C4-2B (cell line): Measurements from ENCODE around the gene NMNAT2.

ENCODE experiments used
- H3K27ac ChIP-seq: fragments of 450-650 bp; 2 replicates; pipeline ENCODE4 v1.5.1; 2017
- ZFX ChIP-seq: fragments of 450-650 bp; IDR thresholded peaks from 2 replicates; pipeline ENCODE4 v1.6.1; 2017
- TF ChIP-seq, protein P1 (sequence below): fragments of 450-650 bp; conservative IDR thresholded peaks from 2 replicates; pipeline ENCODE4 v1.5.1; 2017; ENCODE audit warnings: mild to moderate bottlenecking

Gene NMNAT2

DNA sequence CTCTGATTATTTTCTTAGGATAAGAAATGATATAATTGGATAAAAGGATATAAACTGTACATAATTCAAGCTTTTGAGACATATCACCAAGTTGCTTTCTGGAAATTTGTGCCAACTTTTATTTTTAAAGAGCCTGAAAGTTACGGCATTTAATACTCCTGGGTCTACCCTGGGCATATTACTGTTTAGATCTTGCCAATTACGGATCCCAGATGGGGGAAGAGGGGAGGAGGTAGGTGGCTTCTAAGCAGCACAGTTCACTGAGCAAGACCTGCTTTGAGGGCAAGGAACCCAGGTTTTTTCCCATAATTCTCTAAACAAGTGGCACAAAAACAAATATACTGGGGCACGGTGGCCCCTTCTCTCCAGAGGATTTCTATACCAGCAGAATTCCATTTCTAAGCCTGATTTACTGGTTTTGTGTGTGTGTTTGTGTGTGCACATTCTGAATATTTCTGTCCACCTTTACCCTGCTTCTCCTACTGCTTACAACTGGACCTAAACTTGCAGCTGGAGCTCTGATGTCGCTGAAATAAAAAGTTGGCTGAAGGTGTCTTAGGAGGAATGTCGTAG is 155.5 kb downstream of the NMNAT2 start:
- no peak overlapping the region for H3K27ac ChIP-seq
- TF ChIP-seq ZFX, result no peak
- TF ChIP-seq, protein P1, sequence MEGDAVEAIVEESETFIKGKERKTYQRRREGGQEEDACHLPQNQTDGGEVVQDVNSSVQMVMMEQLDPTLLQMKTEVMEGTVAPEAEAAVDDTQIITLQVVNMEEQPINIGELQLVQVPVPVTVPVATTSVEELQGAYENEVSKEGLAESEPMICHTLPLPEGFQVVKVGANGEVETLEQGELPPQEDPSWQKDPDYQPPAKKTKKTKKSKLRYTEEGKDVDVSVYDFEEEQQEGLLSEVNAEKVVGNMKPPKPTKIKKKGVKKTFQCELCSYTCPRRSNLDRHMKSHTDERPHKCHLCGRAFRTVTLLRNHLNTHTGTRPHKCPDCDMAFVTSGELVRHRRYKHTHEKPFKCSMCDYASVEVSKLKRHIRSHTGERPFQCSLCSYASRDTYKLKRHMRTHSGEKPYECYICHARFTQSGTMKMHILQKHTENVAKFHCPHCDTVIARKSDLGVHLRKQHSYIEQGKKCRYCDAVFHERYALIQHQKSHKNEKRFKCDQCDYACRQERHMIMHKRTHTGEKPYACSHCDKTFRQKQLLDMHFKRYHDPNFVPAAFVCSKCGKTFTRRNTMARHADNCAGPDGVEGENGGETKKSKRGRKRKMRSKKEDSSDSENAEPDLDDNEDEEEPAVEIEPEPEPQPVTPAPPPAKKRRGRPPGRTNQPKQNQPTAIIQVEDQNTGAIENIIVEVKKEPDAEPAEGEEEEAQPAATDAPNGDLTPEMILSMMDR, result no peak

DNA sequence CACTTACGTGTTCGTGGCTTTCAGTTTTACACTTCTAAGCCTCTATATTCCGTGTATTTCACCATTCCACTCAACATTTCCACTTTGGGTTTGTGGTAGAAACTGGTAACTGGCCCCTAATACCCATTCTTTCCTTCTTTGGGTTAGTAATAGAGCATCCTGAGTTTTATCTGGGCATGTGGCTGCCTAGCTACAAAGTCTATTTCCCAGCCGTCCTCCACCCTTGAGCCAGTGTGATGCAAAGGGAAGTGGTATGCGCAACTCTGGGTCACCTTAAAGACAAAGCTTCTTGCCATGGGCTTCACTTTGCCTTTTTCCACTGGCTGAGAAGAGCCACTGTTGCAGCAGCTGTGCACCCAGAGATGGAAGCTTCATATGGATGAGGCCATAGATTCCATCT is 158.3 kb downstream of the NMNAT2 start:
- no peak overlapping the region for H3K27ac ChIP-seq
- TF ChIP-seq ZFX, result no peak
- TF ChIP-seq, protein P1, result no peak

DNA sequence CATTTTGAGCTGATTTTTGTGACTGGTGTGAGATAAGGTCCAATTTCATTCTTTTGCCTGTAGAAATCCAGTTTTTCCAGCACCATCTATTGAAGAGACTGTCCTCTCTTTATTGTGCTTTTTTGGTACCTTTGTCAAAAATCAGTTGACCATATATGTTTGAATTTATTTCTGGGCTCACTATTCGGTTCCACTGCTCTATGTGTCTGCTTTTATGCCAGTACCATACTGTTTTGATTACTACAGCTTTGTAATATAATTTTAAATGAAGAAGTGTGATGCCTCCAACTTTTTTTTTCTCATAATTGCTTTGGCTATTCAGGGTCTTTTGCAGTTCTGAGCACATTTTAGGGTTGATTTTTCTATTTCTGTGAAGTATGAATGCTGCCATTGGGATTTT is 163.1 kb downstream of the NMNAT2 start:
- no peak overlapping the region for H3K27ac ChIP-seq
- TF ChIP-seq, protein P1, result no peak
- TF ChIP-seq ZFX, result no peak

DNA sequence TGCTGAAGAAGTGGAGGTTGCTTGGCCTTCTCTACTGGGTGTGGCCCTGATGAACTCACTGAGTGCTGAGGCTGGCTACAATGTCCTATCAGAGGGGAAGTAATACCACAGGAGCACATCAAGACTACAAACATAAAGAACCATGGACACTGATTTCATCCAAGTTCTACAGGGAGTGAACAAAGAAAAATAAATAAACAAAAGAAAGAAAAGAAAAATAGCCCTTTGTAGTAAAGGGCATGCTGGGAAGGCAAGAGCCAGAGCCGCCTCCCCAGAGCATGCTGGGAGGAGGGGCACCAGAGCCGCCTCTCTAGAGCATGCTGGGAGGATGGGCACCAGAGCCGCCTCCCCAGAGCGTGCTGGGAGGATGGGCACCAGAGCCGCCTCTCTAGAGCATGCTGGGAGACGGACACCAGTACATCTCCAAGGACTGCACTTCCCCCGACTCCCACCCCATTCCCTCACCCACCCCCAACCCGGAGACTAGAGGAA is 166.2 kb downstream of the NMNAT2 start:
- TF ChIP-seq, protein P1, result no peak
- H3K27ac ChIP-seq, result no peak overlapping the region

DNA sequence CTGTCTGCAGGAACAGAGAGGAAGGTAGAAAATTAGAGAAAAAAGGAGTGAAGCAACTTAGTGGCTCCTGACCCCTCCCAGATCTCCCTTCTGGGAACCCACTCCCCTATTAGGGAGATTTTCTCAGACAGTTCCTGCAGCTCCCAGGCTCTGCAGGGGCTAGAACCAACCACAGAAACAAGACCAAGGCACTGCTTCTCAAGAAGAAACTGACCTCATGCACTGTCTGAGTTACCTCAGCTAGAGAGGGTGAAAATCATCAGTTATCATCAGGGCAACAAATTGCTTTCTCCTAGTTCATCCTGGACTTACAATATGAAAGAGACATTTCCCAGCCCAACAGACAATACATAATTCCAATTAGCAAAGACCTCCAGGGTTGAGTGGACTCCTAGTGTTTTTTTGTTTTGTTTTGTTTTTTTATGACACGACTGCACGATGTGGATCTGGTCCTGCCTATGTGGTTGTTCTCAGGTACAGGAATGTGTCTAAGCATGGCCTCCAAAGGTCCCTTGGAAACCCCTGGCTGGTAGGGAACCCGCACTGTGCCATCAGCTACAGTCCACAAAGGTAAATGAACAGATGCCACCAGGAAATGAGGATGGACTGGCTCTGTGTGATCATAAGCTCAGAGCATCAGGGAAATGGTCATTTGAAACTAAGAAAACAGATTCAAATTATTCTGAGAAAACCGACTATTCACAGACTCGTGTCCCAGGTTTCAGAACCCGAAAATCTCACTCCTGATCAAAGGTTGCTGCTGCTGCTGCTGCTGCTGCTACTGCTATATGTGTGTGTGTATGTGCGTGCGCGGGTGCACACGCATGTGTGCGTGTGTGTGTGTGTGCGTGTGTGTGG is 166.8 kb downstream of the NMNAT2 start:
- no peak overlapping the region for H3K27ac ChIP-seq
- no peak for TF ChIP-seq ZFX
- TF ChIP-seq, protein P1, result no peak

DNA sequence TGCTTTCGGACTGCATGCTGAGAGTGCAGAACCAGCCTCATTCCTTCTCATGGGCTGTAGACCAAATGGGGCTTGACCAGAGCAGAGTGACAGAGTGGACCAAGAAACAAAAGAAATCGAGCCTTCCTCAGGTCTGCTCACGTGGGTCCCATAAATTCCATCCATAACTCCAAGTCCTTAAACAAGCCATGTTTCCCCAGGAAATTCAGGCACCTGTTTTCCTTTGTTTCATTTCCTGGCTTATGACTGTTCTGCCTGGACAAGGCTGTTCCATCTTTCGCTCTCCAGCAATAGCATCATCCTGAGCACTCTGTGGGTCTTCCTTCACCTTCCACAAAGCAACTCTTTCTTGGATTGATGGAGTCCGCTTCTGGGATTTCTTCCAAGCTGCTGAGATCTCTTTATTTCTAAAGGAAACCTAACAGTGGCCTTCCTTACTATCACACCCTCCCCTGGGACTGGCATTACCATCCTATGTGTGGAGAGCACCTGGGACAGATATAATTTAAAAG is 168.2 kb downstream of the NMNAT2 start:
- H3K27ac ChIP-seq, result no peak overlapping the region
- TF ChIP-seq, protein P1, result no peak
- TF ChIP-seq ZFX, result no peak

DNA sequence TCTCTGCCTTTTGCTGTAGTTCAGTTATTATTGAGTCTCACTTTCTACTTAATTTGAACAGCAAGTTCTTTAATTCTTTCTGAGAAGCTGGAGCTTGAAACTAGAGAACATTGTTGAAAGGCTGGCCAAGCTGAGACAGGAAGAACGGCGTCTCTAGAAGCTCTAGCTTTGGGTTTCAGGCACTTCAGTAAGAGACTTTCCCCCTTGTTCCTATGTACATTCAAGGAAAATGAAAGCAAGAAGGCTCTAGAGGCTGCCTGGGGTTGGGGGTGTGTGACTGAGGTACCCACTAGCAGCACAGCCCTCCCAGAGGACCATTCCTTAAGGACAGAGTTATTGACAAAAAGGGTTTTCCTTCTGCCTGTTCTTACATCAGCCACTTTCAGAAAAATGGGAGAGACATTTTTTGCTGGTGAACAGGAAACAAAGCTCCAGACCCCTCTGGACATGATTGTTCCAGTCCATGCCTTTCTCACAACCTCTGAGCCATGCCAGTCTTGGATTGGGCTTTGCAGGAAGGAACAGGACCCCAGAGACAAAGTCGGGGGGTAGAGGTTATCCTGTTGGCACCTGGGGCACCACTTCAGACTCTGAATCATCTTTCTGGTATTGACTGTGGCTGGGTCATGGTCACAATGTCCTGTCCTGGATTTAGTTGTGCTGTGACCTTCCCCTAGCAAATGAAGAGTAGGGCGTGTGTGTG is 169.0 kb downstream of the NMNAT2 start:
- no peak overlapping the region for H3K27ac ChIP-seq
- TF ChIP-seq, protein P1, result no peak
- no peak for TF ChIP-seq ZFX
